GM10266 (cell line): ENCODE results near the gene MARCHF11.
A peak's percentile ranks its signal among the peaks of the same experiment; 100 is the strongest.

Experiments
- DNase-seq: peaks from one replicate; pipeline ENCODE4 v3.0.0; 2012; ENCODE audit errors: extremely low spot score
- CTCF ChIP-seq: IDR thresholded peaks from 2 replicates; pipeline ENCODE4 v1.5.1; 2012; ENCODE audit warnings: mild to moderate bottlenecking, low read depth; ENCODE audit not compliant: control insufficient read depth, insufficient read depth; ENCODE audit errors: missing control alignments

Gene MARCHF11

GRCh38 chr5:16179511-16179935 is at the start of gene MARCHF11:
MARCHF11 (minus strand) TSS chr5:16179791; CDS start chr5:16179575, 216 bp downstream.
- DNase-seq: no peak
- TF ChIP-seq CTCF: no peak

GRCh38 chr5:16225927-16226326 is 46.3 kb upstream of the MARCHF11 start:
- no peak for TF ChIP-seq CTCF
- no peak for DNase-seq

GRCh38 chr5:16192311-16192710 is 12.7 kb upstream of the MARCHF11 start:
- no peak for TF ChIP-seq CTCF
- DNase-seq: no peak

GRCh38 chr5:16180789-16181082 is 1.1 kb upstream of the MARCHF11 start:
- TF ChIP-seq CTCF: no peak
- no peak for DNase-seq

- no peak for TF ChIP-seq CTCF
- no peak for DNase-seq
Measured at GRCh38 chr5:16179936-16180788, 571 bp upstream of the MARCHF11 start.

- DNase-seq: peak; percentile 59
- no peak for TF ChIP-seq CTCF
Measured at GRCh38 chr5:16178745-16179372, 732 bp downstream of the MARCHF11 start.

- no peak for TF ChIP-seq CTCF
- DNase-seq: no peak
Measured at GRCh38 chr5:16169550-16169949, 10.0 kb downstream of the MARCHF11 start.
